NCI-H128 (cell line): ENCODE results near the gene CDK4.

Source experiments
- DNase-seq: peaks from one replicate; lab custom pipeline; 2025; ENCODE audit not compliant: unreplicated experiment; lab: John Stamatoyannopoulos, UW

CDK4 gene

GRCh38 chr12:57740656-57741412, 11.3 kb downstream of the CDK4 start:
- DNase-seq = no peak

- DNase-seq = no peak
These were observed 12.1 kb downstream of the CDK4 start for GRCh38 chr12:57739914-57740538.

GRCh38 chr12:57739387-57739786, 12.7 kb downstream of the CDK4 start:
- no peak for DNase-seq

- DNase-seq = no peak
These were observed 13.4 kb downstream of the CDK4 start, which contains the start of gene AGAP2 for GRCh38 chr12:57738661-57739237. AGAP2 (minus strand) TSS chr12:57738742; CDS start chr12:57738246, 496 bp downstream.

GRCh38 chr12:57737467-57738460, 14.3 kb downstream of the CDK4 start:
- DNase-seq = no peak

GRCh38 chr12:57736741-57737466, 15.2 kb downstream of the CDK4 start:
- DNase-seq = no peak

- DNase-seq = no peak
These were observed 16.0 kb downstream of the CDK4 start for GRCh38 chr12:57735952-57736740.

- no peak for DNase-seq
These were observed 16.8 kb downstream of the CDK4 start for GRCh38 chr12:57735198-57735855.

- no peak for DNase-seq
These were observed 17.5 kb downstream of the CDK4 start for GRCh38 chr12:57734591-57734990.

GRCh38 chr12:57733928-57734327, 18.2 kb downstream of the CDK4 start:
- no peak for DNase-seq

GRCh38 chr12:57732726-57733593, 19.1 kb downstream of the CDK4 start:
- DNase-seq = no peak

GRCh38 chr12:57732270-57732669, 19.8 kb downstream of the CDK4 start:
- DNase-seq = no peak

- no peak for DNase-seq
These were observed 20.6 kb downstream of the CDK4 start for GRCh38 chr12:57731411-57732080.

GRCh38 chr12:57730336-57731067, 21.6 kb downstream of the CDK4 start:
- DNase-seq = no peak

- DNase-seq = no peak
These were observed 22.7 kb downstream of the CDK4 start for GRCh38 chr12:57729321-57729844.

GRCh38 chr12:57727758-57728395, 24.2 kb downstream of the CDK4 start:
- no peak for DNase-seq
